ENCODE results near the gene PTDSS2. TPM values are rescaled to one million over a fixed set of nuclear protein-coding genes. Genes with fewer than 3 reads are reported as not detected.
A peak's percentile ranks its signal among the peaks of the same experiment; 100 is the strongest.

The PTDSS2 gene
- total RNA-seq, 1 donor from 2014 or later = 32.9 TPM

DNA sequence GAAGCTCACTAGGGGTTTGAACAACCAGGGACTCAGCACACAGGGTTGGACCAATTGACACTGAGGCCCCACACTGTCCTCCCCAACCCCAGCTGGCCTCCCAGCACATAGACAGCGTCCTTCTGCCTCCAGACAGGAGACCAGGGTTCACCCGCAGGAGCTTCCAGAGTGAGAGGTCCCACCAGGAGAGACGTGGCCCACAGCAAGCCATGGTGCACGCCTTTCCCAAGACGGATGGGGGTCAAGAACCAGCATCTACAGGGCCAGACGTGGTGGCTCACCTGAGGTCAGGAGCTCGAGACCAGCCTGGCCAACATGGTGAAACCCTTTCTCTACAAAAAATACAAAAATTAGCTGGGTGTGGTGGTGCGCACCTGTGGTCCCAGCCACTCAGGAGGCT lies 23.2 kb upstream of the PTDSS2 start:
- no peaks in the 10 kb centered on the region for H3K27me3 ChIP-seq (ENCODE audit: low read depth)
- intact Hi-C loops (cut with DNase I) = no loop called here
- no peak overlapping the region for H3K4me3 ChIP-seq
- no peaks in the 10 kb centered on the region for H3K9me3 ChIP-seq
- TF ChIP-seq, protein P1, sequence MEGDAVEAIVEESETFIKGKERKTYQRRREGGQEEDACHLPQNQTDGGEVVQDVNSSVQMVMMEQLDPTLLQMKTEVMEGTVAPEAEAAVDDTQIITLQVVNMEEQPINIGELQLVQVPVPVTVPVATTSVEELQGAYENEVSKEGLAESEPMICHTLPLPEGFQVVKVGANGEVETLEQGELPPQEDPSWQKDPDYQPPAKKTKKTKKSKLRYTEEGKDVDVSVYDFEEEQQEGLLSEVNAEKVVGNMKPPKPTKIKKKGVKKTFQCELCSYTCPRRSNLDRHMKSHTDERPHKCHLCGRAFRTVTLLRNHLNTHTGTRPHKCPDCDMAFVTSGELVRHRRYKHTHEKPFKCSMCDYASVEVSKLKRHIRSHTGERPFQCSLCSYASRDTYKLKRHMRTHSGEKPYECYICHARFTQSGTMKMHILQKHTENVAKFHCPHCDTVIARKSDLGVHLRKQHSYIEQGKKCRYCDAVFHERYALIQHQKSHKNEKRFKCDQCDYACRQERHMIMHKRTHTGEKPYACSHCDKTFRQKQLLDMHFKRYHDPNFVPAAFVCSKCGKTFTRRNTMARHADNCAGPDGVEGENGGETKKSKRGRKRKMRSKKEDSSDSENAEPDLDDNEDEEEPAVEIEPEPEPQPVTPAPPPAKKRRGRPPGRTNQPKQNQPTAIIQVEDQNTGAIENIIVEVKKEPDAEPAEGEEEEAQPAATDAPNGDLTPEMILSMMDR (IDR thresholded peaks at IDR 0.05) = no peak
- H3K4me1 ChIP-seq = no peaks in the 10 kb centered on the region
- H3K36me3 ChIP-seq = no peaks in the 10 kb centered on the region
- H3K27ac ChIP-seq = no peak overlapping the region
- ATAC-seq = no peak
- no peak for DNase-seq

DNA sequence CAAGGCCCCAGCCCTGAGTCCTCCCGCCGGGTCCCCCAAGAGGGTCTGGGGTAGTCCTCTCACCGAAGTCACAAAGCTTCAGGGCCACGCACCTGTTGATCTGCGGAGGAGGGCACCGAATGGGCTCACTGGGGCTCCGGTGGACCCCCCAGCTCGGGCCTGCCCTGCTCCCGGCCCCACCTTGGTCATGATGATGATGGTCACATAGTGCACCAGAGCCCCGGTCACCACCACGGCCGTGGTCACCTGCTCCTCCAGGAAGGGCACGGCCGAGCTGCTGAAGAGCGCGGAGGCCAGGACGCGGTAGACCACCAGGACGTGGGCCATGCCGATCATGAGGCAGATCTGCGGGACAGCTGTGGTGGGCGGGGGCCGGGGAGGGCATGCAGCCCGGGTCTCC lies 21.8 kb upstream of the PTDSS2 start:
- peak; percentile 48 for DNase-seq
- intact Hi-C loops (cut with DNase I) = no loop called here

DNA sequence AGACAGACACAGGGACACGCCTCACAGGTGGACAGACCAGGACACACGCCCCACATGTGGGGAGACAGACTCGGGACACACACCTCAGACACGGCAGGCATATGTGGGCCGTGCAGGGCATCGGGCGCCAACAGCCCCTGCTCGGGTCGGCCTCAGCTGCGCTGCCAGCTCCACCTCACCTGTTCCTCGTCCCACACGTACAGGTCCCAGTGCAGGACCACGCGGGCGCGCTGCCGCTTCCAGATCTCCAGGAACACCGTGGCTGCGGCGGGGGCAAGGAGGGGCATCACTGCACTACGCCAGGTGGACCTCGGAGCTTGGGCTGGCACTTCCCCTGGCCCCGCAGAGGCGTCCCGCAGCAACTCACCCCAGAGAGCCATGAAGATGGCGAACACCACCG lies 20.7 kb upstream of the PTDSS2 start:
- Histone ChIP-seq H3K9me3 (no peaks in the 10 kb centered on the region), H3K27ac (no peak overlapping the region), H3K36me3 (no peaks in the 10 kb centered on the region), H3K27me3 (ENCODE audit: low read depth) (no peaks in the 10 kb centered on the region), H3K4me3 (no peak overlapping the region), H3K4me1 (no peaks in the 10 kb centered on the region)
- intact Hi-C loops (cut with DNase I) = no loop called here
- TF ChIP-seq, protein P1 (IDR thresholded peaks at IDR 0.05) = no peak
- DNase-seq (peak; percentile 42), ATAC-seq (no peak)

More for the DNA sequence above, 21.8 kb upstream of the PTDSS2 start:
- no peaks in the 10 kb centered on the region for H3K4me1 ChIP-seq
- H3K27me3 ChIP-seq (ENCODE audit: low read depth) = no peaks in the 10 kb centered on the region
- H3K9me3 ChIP-seq = no peaks in the 10 kb centered on the region
- no peak overlapping the region for H3K27ac ChIP-seq
- peak in 1 of 2 donors; percentile 16 for ATAC-seq
- H3K4me3 ChIP-seq = no peak overlapping the region
- H3K36me3 ChIP-seq = no peaks in the 10 kb centered on the region
- TF ChIP-seq, protein P1 (IDR thresholded peaks at IDR 0.05) = no peak

DNA sequence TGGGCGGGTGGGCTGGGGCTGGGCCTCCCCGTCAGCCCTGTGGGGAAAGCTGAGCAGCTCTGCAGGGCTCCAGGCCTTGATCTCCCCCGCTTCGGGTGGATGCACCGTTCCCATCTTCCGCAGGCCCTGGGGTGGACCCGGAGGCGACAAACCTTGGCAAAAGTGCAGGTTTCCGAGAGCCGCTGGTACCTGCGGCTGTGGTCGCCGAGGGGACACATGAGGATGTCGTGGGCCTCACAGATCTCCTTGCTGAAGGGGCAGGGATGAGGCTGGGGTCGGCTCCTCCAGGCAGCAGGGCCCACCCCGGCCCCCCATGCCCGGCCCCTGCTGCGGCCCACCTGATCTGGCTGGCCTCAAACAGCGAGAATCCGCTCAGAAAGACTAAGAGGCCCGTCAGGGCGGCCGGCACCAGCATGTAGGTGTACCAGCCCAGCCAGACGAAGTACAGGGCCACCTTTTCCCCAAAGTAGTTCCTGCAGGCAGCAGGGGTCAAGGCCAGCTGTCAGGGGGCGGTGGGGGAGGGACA lies 20.1 kb upstream of the PTDSS2 start:
- no peak overlapping the region for H3K4me3 ChIP-seq
- DNase-seq (peak; percentile 38), ATAC-seq (no peak)
- H3K27ac ChIP-seq = no peak overlapping the region
- H3K27me3 ChIP-seq (ENCODE audit: low read depth) = no peaks in the 10 kb centered on the region
- H3K9me3 ChIP-seq = no peaks in the 10 kb centered on the region
- H3K36me3 ChIP-seq = no peaks in the 10 kb centered on the region
- intact Hi-C loops (cut with DNase I) = no loop called here
- TF ChIP-seq, protein P1 (IDR thresholded peaks at IDR 0.05) = no peak
- no peaks in the 10 kb centered on the region for H3K4me1 ChIP-seq

DNA sequence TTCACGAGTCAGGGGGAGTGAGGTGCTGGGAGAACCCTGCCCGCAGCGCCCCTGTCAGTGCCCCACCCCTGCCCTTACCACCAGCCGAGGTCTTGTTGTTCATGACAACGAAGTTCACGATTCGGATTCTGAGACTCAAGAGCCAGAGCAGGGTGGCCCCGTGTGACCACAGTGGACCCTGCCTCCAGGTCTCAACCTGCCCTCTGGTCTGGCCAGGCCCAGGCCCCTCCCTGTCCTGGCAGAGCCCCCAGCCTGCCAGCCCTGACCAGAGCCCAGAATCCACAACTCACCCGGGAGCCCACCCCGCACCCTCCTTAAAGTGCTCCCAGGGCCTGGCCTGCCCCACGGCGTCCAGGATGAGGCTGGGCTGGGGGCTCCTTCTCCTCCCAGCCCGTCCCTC lies 18.2 kb upstream of the PTDSS2 start:
- intact Hi-C loops (cut with DNase I) = no loop called here
- H3K4me1 ChIP-seq = no peaks in the 10 kb centered on the region
- no peak for ATAC-seq
- DNase-seq = peak; percentile 37
- no peaks in the 10 kb centered on the region for H3K9me3 ChIP-seq
- no peaks in the 10 kb centered on the region for H3K27me3 ChIP-seq (ENCODE audit: low read depth)
- TF ChIP-seq, protein P1 (IDR thresholded peaks at IDR 0.05) = no peak
- H3K36me3 ChIP-seq = no peaks in the 10 kb centered on the region
- H3K27ac ChIP-seq = no peak overlapping the region
- no peak overlapping the region for H3K4me3 ChIP-seq

Data from lower lobe of right lung (tissue), 2 donors.